HFFc6 (cell line): ENCODE measurements around the gene ANKIB1. TPM values are rescaled to one million over a fixed set of nuclear protein-coding genes. Genes with fewer than 3 reads are reported as not detected.

ENCODE experiments used
- DNase-seq: peaks from one replicate; pipeline ENCODE4 v3.0.0-alpha.2; 2018
- H3K27ac Mint-ChIP-seq: 2 replicates; pipeline ENCODE4 v1.8.0; 2020; ENCODE audit warnings: mild to moderate bottlenecking, mixed read lengths
- H3K27me3 Mint-ChIP-seq: 2 replicates; pipeline ENCODE4 v1.8.0; 2021; ENCODE audit warnings: mild to moderate bottlenecking, moderate library complexity, mixed read lengths; ENCODE audit not compliant: insufficient read depth
- H3K36me3 Mint-ChIP-seq: 2 replicates; pipeline ENCODE4 v1.8.0; 2021; ENCODE audit warnings: low read depth, mixed read lengths
- H3K4me1 Mint-ChIP-seq: 2 replicates; pipeline ENCODE4 v1.8.0; 2020; ENCODE audit warnings: low read depth, mixed read lengths
- H3K4me3 Mint-ChIP-seq: 2 replicates; pipeline ENCODE4 v1.8.0; 2020; ENCODE audit warnings: mild to moderate bottlenecking, moderate library complexity, mixed read lengths
- H3K9me3 Mint-ChIP-seq: 2 replicates; pipeline ENCODE4 v1.8.0; 2020; ENCODE audit warnings: mild to moderate bottlenecking, mixed read lengths
- CTCF ChIP-seq: fragments of 200-600 bp; sonication (generic); IDR thresholded peaks from 2 replicates; pipeline ENCODE4 v1.5.0; 2021; ENCODE audit warnings: antibody characterized with exemption, mild to moderate bottlenecking
- total RNA-seq, 6 experiments: library from RNA; stranded (reverse); fragmentation: NEBNext Ultra II Directional; extraction: Animal tissue kit (Norgen Biotek cat#: 25700); gene quantifications; 2 replicates in 1 of 6; 3 replicates in 5 of 6; pipeline ENCODE4 v1.2.3, GENCODE V29; 2021

The ANKIB1 gene
- total RNA-seq, 6 experiments from 2014 or later, result 52.7 to 68.4 (median 63.8) TPM

GRCh38 chr7:92255308-92255707 lies 9.5 kb downstream of the ANKIB1 start:
- DNase-seq, result peak; percentile 84
- Mint-ChIP-seq H3K36me3 (peaks cover 27% of the 10 kb centered on the region), H3K4me3 (peak overlapping the region; percentile 66), H3K27me3 (no peaks in the 10 kb centered on the region; the same call in 1 of the 2 replicates), H3K27ac (peak overlapping the region; percentile 77), H3K9me3 (peaks cover 4% of the 10 kb centered on the region), H3K4me1 (peaks cover 48% of the 10 kb centered on the region)
- TF ChIP-seq CTCF, result no peak

- H3K36me3 Mint-ChIP-seq, result peaks cover 21% of the 10 kb centered on the region
- no peak overlapping the region for H3K4me3 Mint-ChIP-seq
- H3K4me1 Mint-ChIP-seq, result peaks cover 30% of the 10 kb centered on the region
- peaks cover 4% of the 10 kb centered on the region for H3K9me3 Mint-ChIP-seq
- H3K27me3 Mint-ChIP-seq, result no peaks in the 10 kb centered on the region; the same call in 1 of the 2 replicates
- no peak for DNase-seq
- H3K27ac Mint-ChIP-seq, result no peak overlapping the region
- no peak for TF ChIP-seq CTCF
Observed at GRCh38 chr7:92259062-92259461, 13.3 kb downstream of the ANKIB1 start.

- no peaks in the 10 kb centered on the region; the same call in 1 of the 2 replicates for H3K27me3 Mint-ChIP-seq
- no peak overlapping the region; the same call in 1 of the 2 replicates for H3K27ac Mint-ChIP-seq
- TF ChIP-seq CTCF, result no peak
- peaks cover 21% of the 10 kb centered on the region for H3K36me3 Mint-ChIP-seq
- H3K4me3 Mint-ChIP-seq, result no peak overlapping the region
- peaks cover 3% of the 10 kb centered on the region for H3K9me3 Mint-ChIP-seq
- peaks cover 27% of the 10 kb centered on the region for H3K4me1 Mint-ChIP-seq
- DNase-seq, result no peak
Observed at GRCh38 chr7:92259610-92260247, 14.0 kb downstream of the ANKIB1 start.

- Mint-ChIP-seq H3K36me3 (peaks cover 15% of the 10 kb centered on the region), H3K9me3 (no peaks in the 10 kb centered on the region), H3K4me1 (peaks cover 22% of the 10 kb centered on the region), H3K4me3 (no peak overlapping the region), H3K27ac (no peak overlapping the region; the same call in 1 of the 2 replicates), H3K27me3 (no peaks in the 10 kb centered on the region)
- DNase-seq, result no peak
- TF ChIP-seq CTCF, result no peak
Observed at GRCh38 chr7:92260248-92260781, 14.5 kb downstream of the ANKIB1 start.

- no peaks in the 10 kb centered on the region for H3K9me3 Mint-ChIP-seq
- no peak for TF ChIP-seq CTCF
- H3K4me3 Mint-ChIP-seq, result no peak overlapping the region
- H3K27me3 Mint-ChIP-seq, result no peaks in the 10 kb centered on the region
- no peak for DNase-seq
- no peak overlapping the region for H3K27ac Mint-ChIP-seq
- H3K36me3 Mint-ChIP-seq, result peaks cover 6% of the 10 kb centered on the region
- H3K4me1 Mint-ChIP-seq, result no peaks in the 10 kb centered on the region
Observed at GRCh38 chr7:92266415-92267241, 20.9 kb downstream of the ANKIB1 start.
